MM.1S (cell line): Measurements from ENCODE around the gene ATP2A3.

ENCODE experiments used
- DNase-seq: peaks from one replicate; pipeline ENCODE4 v3.0.0-alpha.2; 2015
- H2AFZ ChIP-seq: fragments of 300-600 bp; sonication (generic); 2 replicates; pipeline ENCODE4 v1.6.0; 2016; ENCODE audit warnings: antibody characterized with exemption, low read length
- H3F3A ChIP-seq: fragments of 300-600 bp; sonication (generic); 2 replicates; pipeline ENCODE4 v1.6.1; 2016; ENCODE audit warnings: mild to moderate bottlenecking, antibody characterized with exemption, low read length, moderate library complexity, mixed read lengths; ENCODE audit not compliant: insufficient read depth
- H3K27ac ChIP-seq: fragments of 300-600 bp; sonication (generic); 2 replicates; pipeline ENCODE4 v1.5.1; 2016; ENCODE audit warnings: mild to moderate bottlenecking, low read length
- H3K27me3 ChIP-seq: fragments of 300-600 bp; sonication (generic); replicated peaks from 2 replicates; pipeline ENCODE4 v1.6.0; 2016; ENCODE audit warnings: low read length; ENCODE audit not compliant: insufficient read depth
- H3K36me3 ChIP-seq: fragments of 300-600 bp; sonication (generic); replicated peaks from 2 replicates; pipeline ENCODE4 v1.6.1; 2016; ENCODE audit warnings: mild to moderate bottlenecking, low read length, mixed read lengths; ENCODE audit not compliant: insufficient read depth
- H3K4me1 ChIP-seq: fragments of 300-600 bp; sonication (generic); 2 replicates; pipeline ENCODE4 v1.6.1; 2016; ENCODE audit warnings: low read length, mixed read lengths
- H3K4me2 ChIP-seq: fragments of 300-600 bp; sonication (generic); 2 replicates; pipeline ENCODE4 v1.6.0; 2016; ENCODE audit warnings: low read depth, low read length
- H3K4me3 ChIP-seq: fragments of 300-600 bp; sonication (generic); 2 replicates; pipeline ENCODE4 v1.5.1; 2016; ENCODE audit warnings: low read length, mixed read lengths
- H3K79me2 ChIP-seq: fragments of 300-600 bp; sonication (generic); 2 replicates; pipeline ENCODE4 v1.6.1; 2016; ENCODE audit warnings: mixed run types, low read length, mixed read lengths
- H3K9ac ChIP-seq: fragments of 300-600 bp; sonication (generic); 2 replicates; pipeline ENCODE4 v1.6.1; 2016; ENCODE audit warnings: low read length, mixed read lengths
- H3K9me2 ChIP-seq: fragments of 300-600 bp; sonication (generic); replicated peaks from 2 replicates; pipeline ENCODE4 v1.6.1; 2016; ENCODE audit warnings: mild to moderate bottlenecking, low read length, mixed read lengths; ENCODE audit not compliant: insufficient read depth
- H3K9me3 ChIP-seq: fragments of 300-600 bp; sonication (generic); replicated peaks from 2 replicates; pipeline ENCODE4 v1.6.1; 2016; ENCODE audit warnings: mild to moderate bottlenecking, low read length, mixed read lengths; ENCODE audit not compliant: insufficient read depth
- H4K20me1 ChIP-seq: fragments of 300-600 bp; sonication (generic); 2 replicates; pipeline ENCODE4 v1.6.1; 2016; ENCODE audit warnings: mild to moderate bottlenecking, low read length, moderate library complexity, mixed read lengths; ENCODE audit not compliant: insufficient read depth
- EZH2 ChIP-seq: fragments of 300-600 bp; sonication (generic); optimal IDR thresholded peaks from 2 replicates; pipeline ENCODE3; 2017; ENCODE audit warnings: low read depth, mild to moderate bottlenecking, antibody characterized with exemption, low read length, mixed read lengths
- EZH2phosphoT487 ChIP-seq: fragments of 300-600 bp; sonication (generic); IDR thresholded peaks from 2 replicates; pipeline ENCODE4 v1.6.1; 2018; ENCODE audit warnings: antibody characterized with exemption, low read length
- TF ChIP-seq, protein P1 (sequence below): fragments of 300-600 bp; sonication (generic); IDR thresholded peaks from 2 replicates; pipeline ENCODE4 v1.5.1; 2016; ENCODE audit warnings: antibody characterized with exemption, low read length, mixed read lengths

Gene ATP2A3

DNA sequence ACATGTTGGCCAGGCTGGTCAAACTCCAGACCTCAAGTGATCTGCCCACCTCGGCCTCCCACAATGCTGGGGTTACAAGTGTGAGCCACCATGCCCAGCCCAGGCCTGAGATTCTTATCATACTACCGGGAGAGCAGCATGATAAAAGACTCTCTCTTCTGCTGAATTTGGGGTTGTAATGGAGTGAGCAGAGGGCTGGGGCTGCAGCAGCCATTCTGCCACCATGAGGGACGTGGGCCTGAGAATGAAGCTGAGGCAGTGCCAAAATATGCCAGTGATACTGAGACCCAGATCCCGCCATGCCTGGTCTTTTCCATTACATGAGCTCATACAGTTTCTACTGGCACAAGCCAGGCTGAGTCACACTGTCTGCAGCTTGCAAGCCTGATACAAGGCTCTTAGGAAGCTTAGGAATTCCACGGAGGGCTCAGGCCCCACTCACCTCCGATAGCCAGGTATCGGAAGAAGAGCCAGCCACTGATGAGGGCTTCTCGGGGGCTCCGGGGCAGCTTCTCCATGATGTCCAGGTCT lies 28.3 kb downstream of the ATP2A3 start:
- no peak for DNase-seq
- no peaks in the 10 kb centered on the region for H4K20me1 ChIP-seq
- no peaks in the 10 kb centered on the region; the same call in 1 of the 2 replicates for H3F3A ChIP-seq
- peaks cover 9% of the 10 kb centered on the region; the same call in 1 of the 2 replicates for H3K36me3 ChIP-seq
- no peaks in the 10 kb centered on the region for H3K4me1 ChIP-seq
- H3K9me3 ChIP-seq = no peaks in the 10 kb centered on the region
- H3K27me3 ChIP-seq = no peaks in the 10 kb centered on the region
- no peak overlapping the region for H3K4me2 ChIP-seq
- no peak overlapping the region for H3K27ac ChIP-seq
- H3K79me2 ChIP-seq = no peaks in the 10 kb centered on the region
- H3K9ac ChIP-seq = no peak overlapping the region
- no peak overlapping the region for H2AFZ ChIP-seq
- no peaks in the 10 kb centered on the region for H3K9me2 ChIP-seq
- no peak overlapping the region for H3K4me3 ChIP-seq
- TF ChIP-seq, protein P1, sequence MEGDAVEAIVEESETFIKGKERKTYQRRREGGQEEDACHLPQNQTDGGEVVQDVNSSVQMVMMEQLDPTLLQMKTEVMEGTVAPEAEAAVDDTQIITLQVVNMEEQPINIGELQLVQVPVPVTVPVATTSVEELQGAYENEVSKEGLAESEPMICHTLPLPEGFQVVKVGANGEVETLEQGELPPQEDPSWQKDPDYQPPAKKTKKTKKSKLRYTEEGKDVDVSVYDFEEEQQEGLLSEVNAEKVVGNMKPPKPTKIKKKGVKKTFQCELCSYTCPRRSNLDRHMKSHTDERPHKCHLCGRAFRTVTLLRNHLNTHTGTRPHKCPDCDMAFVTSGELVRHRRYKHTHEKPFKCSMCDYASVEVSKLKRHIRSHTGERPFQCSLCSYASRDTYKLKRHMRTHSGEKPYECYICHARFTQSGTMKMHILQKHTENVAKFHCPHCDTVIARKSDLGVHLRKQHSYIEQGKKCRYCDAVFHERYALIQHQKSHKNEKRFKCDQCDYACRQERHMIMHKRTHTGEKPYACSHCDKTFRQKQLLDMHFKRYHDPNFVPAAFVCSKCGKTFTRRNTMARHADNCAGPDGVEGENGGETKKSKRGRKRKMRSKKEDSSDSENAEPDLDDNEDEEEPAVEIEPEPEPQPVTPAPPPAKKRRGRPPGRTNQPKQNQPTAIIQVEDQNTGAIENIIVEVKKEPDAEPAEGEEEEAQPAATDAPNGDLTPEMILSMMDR = no peak
- TF ChIP-seq EZH2phosphoT487 (no peak), EZH2 (no peak)

DNA sequence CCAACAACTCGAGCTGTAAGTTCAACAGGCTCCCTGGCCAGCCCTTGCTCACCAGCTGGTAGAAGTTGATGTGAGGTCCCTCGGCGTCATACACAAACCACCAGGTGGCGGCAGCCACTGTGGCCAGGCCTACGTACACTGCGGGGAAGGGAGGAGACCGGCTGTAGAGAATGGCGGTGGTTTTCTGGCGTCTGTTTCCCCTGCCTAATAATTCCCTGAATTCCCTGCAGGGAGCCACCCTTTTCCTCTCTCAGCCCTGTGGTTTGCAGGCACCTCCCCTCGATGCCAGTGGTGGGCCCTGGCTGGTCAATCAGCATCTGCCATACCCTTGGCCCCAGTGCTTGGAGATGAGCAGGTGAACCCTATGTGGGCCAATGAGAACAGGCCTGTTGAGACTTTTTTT lies 29.1 kb downstream of the ATP2A3 start:
- Histone ChIP-seq H3K4me1 (no peaks in the 10 kb centered on the region), H3K27me3 (no peaks in the 10 kb centered on the region), H3K79me2 (no peaks in the 10 kb centered on the region), H3K4me2 (no peak overlapping the region), H3K36me3 (peaks cover 7% of the 10 kb centered on the region; the same call in 1 of the 2 replicates), H3K4me3 (no peak overlapping the region), H4K20me1 (no peaks in the 10 kb centered on the region), H3F3A (no peaks in the 10 kb centered on the region; the same call in 1 of the 2 replicates), H3K27ac (no peak overlapping the region), H2AFZ (no peak overlapping the region), H3K9ac (no peak overlapping the region), H3K9me3 (no peaks in the 10 kb centered on the region), H3K9me2 (no peaks in the 10 kb centered on the region)
- TF ChIP-seq, protein P1 = peak; percentile 12
- no peak for TF ChIP-seq EZH2
- DNase-seq = no peak

DNA sequence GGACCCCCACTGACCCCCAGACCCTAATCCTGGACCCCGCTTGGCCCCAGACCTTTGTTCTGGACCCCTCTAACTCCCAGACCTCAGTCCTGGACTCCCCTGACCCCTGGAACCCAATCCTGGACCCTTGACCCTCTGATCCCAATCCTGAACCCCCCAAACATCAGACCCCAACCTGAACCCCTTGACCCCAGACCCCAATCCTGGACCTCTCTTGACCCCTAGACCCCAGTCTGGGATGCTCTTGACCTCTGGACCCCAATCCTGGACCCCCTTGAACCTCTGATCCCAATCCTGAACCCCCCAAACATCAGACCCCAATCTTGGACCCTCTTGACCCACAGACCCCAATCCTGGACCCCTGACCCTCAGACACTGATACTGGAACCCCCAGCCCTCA lies 34.5 kb downstream of the ATP2A3 start:
- Histone ChIP-seq H4K20me1 (no peaks in the 10 kb centered on the region), H2AFZ (no peak overlapping the region), H3K9me3 (no peaks in the 10 kb centered on the region), H3K4me2 (no peak overlapping the region), H3K4me1 (no peaks in the 10 kb centered on the region), H3K27ac (no peak overlapping the region), H3K4me3 (no peak overlapping the region), H3K36me3 (no peaks in the 10 kb centered on the region; the same call in 1 of the 2 replicates), H3F3A (peaks cover 2% of the 10 kb centered on the region; the same call in 1 of the 2 replicates), H3K79me2 (no peaks in the 10 kb centered on the region), H3K27me3 (no peaks in the 10 kb centered on the region), H3K9ac (no peak overlapping the region), H3K9me2 (no peaks in the 10 kb centered on the region)
- no peak for DNase-seq
- TF ChIP-seq EZH2 (no peak), EZH2phosphoT487 (no peak)
- TF ChIP-seq, protein P1 = no peak
